Peyer's patch (tissue), 4 donors: ENCODE measurements around the gene STK25. TPM values are rescaled to one million over a fixed set of nuclear protein-coding genes. Genes with fewer than 3 reads are reported as not detected.

Experiments used
- DNase-seq, 3 donors: peaks; one replicate each; pipeline ENCODE4 v3.0.0-alpha.2; 2017 to 2019
- H3K27ac ChIP-seq, 4 donors: fragments of 200-600 bp; sonication (generic); one replicate each; pipeline ENCODE4 v1.5.1; 2016 to 2019
- H3K27me3 ChIP-seq, 2 donors: fragments of 200-600 bp; sonication (generic); one replicate each; pipeline ENCODE4 v1.5.1; 2019
- H3K36me3 ChIP-seq, 3 donors: fragments of 200-600 bp; sonication (generic); one replicate each; pipeline ENCODE4 v1.5.1; 2016 to 2019
- H3K4me1 ChIP-seq, 4 donors: fragments of 200-600 bp; sonication (generic); one replicate each; pipeline ENCODE4 v1.5.1; 2016 to 2019
- H3K4me3 ChIP-seq, 4 donors: fragments of 200-600 bp; sonication (generic); 1 replicate in 3 of 4; 2 replicates in 1 of 4; pipeline ENCODE4 v1.5.1; 2016 to 2019; ENCODE audit warnings: mild to moderate bottlenecking in 1 of 4
- H3K9me3 ChIP-seq, 4 donors: fragments of 200-600 bp; sonication (generic); one replicate each; pipeline ENCODE4 v1.5.1; 2016 to 2019; ENCODE audit warnings: mild to moderate bottlenecking in 1 of 4
- CTCF ChIP-seq, 6 experiments: fragments of 450-650 bp in 4 of 6; fragments of 200-600 bp in 2 of 6; sonication (generic) in 1 of 6; IDR thresholded peaks; one replicate each; pipeline ENCODE4 v1.5.1; 2017 to 2019; ENCODE audit warnings: antibody characterized with exemption in 6 of 6, mild to moderate bottlenecking in 3 of 6, moderate library complexity in 1 of 6
- POLR2A ChIP-seq, 2 donors: fragments of 450-650 bp; IDR thresholded peaks; one replicate each; pipeline ENCODE4 v1.5.1; 2017; ENCODE audit warnings: antibody characterized with exemption in 2 of 2, mild to moderate bottlenecking in 2 of 2, moderate library complexity in 2 of 2
- total RNA-seq, 4 donors: library from RNA; depleted of rRNA; stranded (reverse); fragments of >200 nt; gene quantifications; one replicate each; pipeline ENCODE4 v1.1.0, GENCODE V29; 2016

STK25 gene
- total RNA-seq, 4 donors from 2014 or later: 149 to 356 (median 275) TPM

DNA sequence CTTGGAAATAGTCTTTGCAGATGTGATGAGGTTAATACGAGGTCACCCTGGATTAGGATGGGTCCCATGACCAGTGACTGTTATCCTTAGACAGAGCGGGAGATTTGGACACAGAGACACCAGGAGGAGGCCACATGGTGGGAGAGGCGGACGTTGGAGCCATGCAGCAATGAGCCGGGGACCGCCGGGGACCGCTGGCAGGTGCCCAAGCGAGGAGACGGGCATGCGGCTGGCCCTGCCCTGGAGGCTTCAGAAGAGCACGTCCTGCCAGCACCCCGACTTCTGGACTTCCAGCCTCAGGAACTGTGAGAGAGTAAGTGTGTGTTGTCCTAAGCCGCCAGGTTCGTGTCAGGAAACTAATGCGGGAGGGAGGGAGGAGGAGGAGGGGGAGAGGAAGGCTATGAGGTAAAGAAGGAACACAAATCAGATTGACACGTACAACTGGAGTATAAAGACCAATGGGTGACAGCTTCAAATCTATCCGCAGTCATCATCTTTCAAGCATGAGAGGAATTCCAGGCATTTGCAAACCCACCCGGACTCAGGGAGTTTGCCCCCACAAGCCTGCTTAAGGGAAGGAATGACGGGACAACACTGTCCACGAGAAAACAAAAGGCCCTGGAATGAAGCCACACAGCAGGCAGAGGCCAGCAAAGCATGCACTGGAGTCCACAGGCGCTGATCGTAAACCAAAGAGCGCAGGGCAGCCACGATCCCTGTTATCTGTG, 38.6 kb upstream of the STK25 start:
- Histone ChIP-seq H3K4me1 (peaks cover 0 to 10% (median 0%) of the 10 kb centered on the region in 4 donors), H3K27ac (no peak overlapping the region), H3K36me3 (no peaks in the 10 kb centered on the region), H3K4me3 (no peak overlapping the region), H3K9me3 (no peaks in the 10 kb centered on the region), H3K27me3 (no peaks in the 10 kb centered on the region)
- no peak for DNase-seq
- no peak for TF ChIP-seq CTCF (IDR thresholded peaks at IDR 0.05)
- no peak for TF ChIP-seq POLR2A (IDR thresholded peaks at IDR 0.05)

DNA sequence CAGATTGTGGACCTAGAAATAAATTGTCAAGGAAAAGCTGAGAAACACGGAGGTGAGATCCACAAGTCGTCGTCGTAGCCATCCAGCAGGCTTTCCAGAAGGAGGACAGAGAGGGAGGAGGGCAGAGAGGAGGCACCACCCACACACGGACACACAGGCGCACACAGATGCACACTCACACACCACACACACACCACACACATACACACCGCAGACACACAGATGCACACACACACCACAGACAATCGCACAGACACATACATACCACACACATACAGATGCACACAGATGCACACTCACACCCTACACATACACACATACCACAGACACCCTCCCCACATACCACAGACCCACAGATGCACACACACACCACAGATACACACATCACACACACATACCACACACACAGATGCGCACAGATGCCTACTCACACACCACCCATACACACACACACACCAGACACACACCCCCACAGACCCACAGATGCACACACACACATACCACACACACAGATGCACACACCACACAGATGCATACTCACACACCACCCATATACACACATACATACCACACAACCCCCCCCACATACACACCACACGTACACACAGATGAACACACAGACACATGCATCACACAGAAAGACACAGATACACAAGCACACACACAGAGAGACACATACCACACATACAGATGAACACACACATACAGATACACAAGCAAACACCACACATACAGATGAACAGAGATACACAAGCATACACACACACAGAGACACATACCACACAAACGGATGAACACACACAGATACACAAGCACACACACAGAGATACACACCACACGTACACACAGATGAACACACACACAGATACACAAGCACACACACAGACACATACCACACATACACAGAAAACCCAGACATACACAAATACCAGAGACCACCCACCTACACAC, 37.4 kb upstream of the STK25 start:
- peaks cover 0 to 6% (median 3%) of the 10 kb centered on the region in 4 donors for H3K4me1 ChIP-seq
- H3K4me3 ChIP-seq: no peak overlapping the region
- H3K27ac ChIP-seq: no peak overlapping the region
- TF ChIP-seq POLR2A (IDR thresholded peaks at IDR 0.05): no peak
- TF ChIP-seq CTCF (IDR thresholded peaks at IDR 0.05): no peak
- peaks cover 0 to 6% (median 0%) of the 10 kb centered on the region in 4 donors for H3K9me3 ChIP-seq
- no peaks in the 10 kb centered on the region for H3K36me3 ChIP-seq
- no peaks in the 10 kb centered on the region for H3K27me3 ChIP-seq
- DNase-seq: no peak

GRCh38 chr2:241545106-241545505, 36.7 kb upstream of the STK25 start:
- Histone ChIP-seq H3K36me3 (no peaks in the 10 kb centered on the region), H3K9me3 (peaks cover 0 to 6% (median 0%) of the 10 kb centered on the region in 4 donors), H3K27ac (no peak overlapping the region), H3K4me3 (no peak overlapping the region), H3K27me3 (no peaks in the 10 kb centered on the region), H3K4me1 (peaks cover 0 to 9% (median 0%) of the 10 kb centered on the region in 4 donors)
- DNase-seq: no peak
- no peak for TF ChIP-seq CTCF (IDR thresholded peaks at IDR 0.05)
- no peak for TF ChIP-seq POLR2A (IDR thresholded peaks at IDR 0.05)

DNA sequence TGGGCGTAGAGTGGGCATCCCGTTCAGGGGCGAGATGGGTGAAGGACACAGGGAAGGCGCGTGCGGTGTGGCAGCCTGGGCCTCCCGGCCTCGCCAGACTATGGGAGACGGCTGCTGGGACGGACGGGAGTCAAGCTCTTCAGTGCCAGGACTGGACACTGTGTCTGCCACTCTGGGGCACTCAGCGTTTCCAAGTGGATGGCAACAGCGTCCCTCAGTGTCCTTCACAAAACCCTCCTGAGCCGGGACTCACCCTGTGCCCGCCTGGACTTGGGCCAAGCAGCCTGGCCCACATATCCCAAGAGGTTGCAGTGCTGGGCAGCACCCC, 33.9 kb upstream of the STK25 start:
- H3K27me3 ChIP-seq: no peaks in the 10 kb centered on the region

More for the DNA sequence above, 33.9 kb upstream of the STK25 start:
- DNase-seq: no peak
- peaks cover 0 to 9% (median 0%) of the 10 kb centered on the region in 4 donors for H3K4me1 ChIP-seq
- no peak overlapping the region for H3K4me3 ChIP-seq
- no peak for TF ChIP-seq POLR2A (IDR thresholded peaks at IDR 0.05)
- TF ChIP-seq CTCF (IDR thresholded peaks at IDR 0.05): no peak
- peaks cover 0 to 6% (median 0%) of the 10 kb centered on the region in 4 donors for H3K9me3 ChIP-seq
- no peaks in the 10 kb centered on the region for H3K36me3 ChIP-seq
- H3K27ac ChIP-seq: no peak overlapping the region
